HG03097 (cell line): ENCODE measurements around the gene HEATR5A.
"Not testable (repeated sequence)": the region's sequence is repeated elsewhere in the genome, so short reads cannot be mapped to it uniquely, and the experiment has no call there.

Experiments
- ATAC-seq: cut with Tn5 transposase; IDR thresholded peaks from one replicate; pipeline ENCODE4 v1.9.1; 2021; ENCODE audit not compliant: unreplicated experiment, low FRiP score

Gene HEATR5A

DNA sequence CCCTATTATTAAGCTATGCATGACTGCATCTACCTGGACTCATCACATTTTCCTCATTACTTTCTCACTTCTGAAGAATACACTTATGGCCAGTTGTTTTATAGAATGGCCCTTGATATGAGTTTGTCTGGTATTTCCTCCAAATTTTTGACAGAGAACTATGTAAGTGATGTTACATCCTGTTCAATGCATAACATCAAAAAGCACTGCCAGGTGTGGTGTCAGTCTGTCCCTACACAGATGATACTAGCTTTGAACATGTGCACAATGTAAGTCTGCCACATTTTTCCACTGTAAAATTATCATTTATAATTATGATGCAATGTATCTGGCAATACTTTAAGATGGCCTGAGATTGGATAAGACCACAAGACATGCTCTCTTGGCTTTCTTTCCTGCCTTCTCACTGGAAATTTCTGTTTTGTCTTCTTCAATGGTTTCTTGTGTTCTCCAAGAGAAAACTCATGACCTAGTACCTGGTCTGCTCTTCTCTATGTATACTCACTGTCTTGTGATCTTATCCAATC lies 28.3 kb downstream of the HEATR5A start:
- ATAC-seq: no peak

- no peak for ATAC-seq
Observed at GRCh38 chr14:31391473-31391872, 28.9 kb downstream of the HEATR5A start.

GRCh38 chr14:31389946-31390345 lies 30.4 kb downstream of the HEATR5A start:
- no peak for ATAC-seq

- ATAC-seq: no peak
Observed at GRCh38 chr14:31388687-31389413, 31.5 kb downstream of the HEATR5A start.

DNA sequence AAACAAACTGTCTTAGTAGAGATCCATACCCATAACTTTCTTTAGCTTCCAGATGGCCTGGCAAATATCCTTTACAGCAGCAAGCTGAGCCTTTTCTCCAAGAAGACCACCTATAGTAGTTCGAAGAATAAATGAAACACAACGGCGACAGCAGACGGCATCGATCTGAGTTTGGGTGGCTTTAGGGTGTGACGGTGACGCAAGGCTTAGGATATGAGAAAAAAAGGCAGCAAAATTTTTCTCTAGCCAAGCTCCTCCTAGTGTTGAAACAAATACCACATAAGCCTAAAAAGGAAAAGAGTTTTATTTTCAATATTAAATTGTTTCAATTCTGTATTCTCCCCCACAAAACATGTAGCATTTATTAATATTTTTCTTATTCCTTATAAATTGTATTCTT lies 33.3 kb downstream of the HEATR5A start:
- no peak for ATAC-seq

GRCh38 chr14:31386271-31386670 lies 34.1 kb downstream of the HEATR5A start:
- no peak for ATAC-seq

DNA sequence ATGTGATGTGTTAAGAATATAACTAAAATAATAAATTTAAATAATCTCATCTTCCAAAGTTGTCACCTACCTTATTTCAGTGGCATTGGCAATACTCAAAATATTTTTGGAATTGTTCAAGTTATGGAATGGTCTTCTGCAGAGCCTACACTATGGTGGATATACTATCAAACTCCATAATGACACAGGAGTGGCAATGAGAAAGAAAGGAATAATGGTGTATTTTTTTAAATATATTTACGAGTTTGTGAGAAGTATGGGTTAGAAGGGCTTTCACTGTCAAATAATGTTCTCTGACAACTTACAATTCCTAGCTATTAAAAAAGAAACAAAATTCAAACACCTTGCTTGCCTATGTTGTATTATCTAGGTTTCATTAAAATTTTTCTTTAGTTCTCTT lies 38.1 kb downstream of the HEATR5A start:
- ATAC-seq: no peak

- no peak for ATAC-seq
Observed at GRCh38 chr14:31380106-31380505, 40.2 kb downstream of the HEATR5A start.

DNA sequence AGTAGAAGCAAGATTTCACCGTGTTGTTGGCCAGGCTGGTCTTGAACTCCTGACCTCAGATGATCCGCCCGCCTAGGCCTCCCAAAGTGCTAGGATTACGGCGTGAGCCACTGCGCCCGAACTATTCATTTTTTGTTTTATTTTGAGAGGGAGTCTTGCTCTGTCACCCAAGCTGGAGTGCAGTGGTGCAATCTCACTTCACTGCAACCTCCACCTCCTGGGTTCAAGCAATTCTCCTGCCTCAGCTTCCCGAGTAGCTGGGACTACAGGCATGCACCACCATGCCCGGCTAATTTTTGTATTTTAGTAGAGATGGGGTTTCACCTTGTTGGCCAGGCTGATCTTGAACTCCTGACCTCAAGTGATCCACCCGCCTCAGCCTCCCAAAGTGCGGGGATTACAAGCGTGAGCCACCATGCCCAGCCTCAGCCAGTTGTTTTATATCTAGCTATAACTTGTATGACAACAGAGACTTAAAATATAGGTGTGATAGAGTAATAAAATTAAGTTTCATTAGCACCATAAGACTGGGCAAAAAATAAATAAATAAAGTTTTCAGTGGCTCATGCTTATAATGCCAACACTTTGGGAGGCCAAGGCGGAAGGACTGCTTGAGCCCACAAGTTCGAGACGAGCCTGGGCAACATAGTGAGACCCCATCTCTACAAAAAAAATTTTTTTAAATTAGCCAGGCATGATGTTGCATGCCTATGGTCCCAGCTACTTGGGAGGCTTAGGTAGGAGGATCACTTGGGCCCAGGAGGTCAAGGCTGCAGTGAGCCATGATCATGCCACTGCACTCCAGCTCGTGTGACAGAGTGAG lies 41.0 kb downstream of the HEATR5A start:
- not testable (repeated sequence) for ATAC-seq

DNA sequence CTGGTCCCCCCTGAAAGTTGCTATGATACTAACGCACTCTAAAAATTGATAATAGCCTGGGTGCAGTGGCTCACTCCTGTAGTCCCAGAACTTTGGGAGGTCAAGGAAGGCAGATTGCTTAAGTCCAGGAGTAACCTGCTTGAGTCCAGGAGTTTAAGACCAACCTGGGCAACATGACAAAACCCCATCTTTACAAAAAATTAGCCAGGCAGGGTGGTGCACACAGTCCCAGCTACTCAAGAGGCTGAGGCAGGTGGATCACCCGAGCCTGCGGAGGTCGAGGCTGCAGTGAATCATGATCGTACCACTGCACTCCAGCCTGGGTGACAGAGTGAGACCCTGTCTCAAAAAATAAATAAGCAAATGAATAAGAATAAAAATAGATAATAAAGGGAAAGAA lies 42.9 kb downstream of the HEATR5A start:
- no peak for ATAC-seq

DNA sequence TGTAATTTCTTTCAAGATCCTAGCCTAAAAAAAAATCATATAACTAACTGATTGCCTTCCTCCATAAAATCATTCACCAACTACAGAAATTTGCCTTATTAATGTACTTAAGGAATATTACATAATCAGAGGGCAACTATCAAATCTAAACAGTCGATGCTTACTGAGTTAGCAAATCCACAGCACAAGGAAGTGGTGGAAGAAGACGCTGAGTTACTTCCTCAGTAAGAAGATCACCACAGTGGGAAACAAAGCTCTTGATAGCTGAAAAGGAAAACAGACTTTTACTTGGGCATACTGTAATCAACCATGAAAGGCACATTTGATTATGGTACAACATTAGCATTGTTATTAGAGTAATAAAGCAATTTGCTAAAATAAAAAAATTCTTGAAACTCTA lies 48.7 kb downstream of the HEATR5A start:
- ATAC-seq: no peak

DNA sequence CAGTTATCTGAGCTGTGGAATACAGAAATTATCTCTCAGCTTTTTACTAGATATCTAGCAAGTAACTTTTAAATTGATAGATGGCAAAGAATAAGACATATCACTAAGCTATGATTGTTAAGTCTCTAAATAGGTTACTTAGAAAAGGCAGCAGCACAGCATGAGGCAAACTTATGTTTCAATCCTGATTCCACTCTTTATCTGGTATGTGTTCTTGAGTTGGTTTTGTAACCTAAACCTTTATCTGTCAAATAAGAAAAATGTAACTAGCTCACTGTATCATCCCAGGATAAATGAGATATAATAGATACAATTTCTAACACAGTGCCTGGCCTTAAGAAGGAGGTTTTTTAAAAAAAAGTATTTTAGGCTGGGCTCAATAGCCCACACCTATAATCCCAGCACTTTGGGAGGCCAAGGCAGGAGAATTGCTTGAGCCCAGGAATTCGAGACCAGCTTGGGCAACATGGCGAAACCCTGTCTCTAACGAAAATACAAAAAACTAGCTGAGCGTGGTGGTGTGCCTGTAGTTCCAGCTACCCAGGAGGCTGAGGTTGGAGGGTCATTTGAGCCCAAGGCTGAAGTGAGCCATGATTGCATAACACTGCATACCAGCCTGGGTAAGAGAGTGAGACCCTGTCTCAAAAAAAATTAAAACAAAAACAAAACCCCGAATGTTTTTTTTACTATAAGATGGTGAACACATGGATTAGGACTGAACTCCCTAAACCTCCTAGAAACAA lies 56.8 kb downstream of the HEATR5A start:
- no peak for ATAC-seq

DNA sequence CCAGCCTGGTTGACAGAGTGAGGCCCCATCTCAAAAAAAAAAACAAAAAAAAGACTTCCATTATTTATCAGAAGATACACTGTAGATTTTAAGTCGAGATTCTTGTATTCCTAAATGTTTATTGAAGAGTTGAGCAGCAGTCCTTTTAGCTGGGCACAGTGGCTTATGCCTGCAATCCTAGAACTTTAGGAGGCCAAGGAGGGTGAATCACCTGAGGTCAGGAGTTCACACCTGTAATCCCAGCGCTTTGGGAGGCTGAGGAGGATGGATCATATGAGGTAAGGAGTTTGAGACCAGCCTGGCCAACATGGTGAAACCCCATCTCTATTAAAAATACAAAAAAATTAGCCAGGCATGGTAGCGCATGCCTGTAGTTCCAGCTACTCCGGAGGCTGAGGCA lies 57.6 kb downstream of the HEATR5A start:
- no peak for ATAC-seq

DNA sequence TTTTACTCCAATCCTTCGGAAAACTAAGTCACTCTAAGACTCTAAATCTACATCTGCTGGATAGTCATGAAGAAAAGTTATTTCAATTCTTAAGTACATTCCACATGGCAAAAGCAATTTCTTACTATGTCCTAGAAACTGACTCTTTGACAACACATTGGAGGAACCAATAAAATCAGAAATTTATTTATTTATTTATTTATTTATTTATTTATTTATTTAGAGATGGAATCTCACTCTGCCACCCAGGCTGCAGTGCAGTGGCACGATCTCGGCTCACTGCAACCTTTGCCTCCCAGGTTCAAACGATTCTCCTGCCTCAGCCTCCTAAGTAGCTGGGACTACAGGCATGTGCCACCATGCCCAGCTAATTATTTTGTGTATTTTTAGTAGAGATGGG lies 58.6 kb downstream of the HEATR5A start:
- not testable (repeated sequence) for ATAC-seq

- no peak for ATAC-seq
Observed at GRCh38 chr14:31360919-31361662, 59.3 kb downstream of the HEATR5A start.

GRCh38 chr14:31357279-31357678 lies 63.1 kb downstream of the HEATR5A start:
- no peak for ATAC-seq

DNA sequence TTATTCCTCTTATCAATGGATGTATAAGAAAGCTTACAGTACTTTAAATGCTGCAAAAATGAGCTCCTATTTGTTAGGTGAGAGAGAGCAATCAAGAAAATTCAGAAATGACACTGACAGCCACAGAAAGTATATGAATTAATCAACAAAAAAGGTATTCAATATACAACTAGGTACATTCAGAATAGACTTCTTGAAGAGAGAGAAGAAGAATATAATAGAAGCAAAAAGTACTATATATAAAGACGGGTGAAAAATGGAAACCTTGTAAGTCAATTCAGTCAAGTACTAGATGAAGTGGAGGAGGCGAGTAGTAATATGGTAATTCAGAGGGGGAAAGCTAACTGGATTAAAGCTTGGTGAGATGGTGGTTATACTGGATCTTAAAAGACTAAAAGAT lies 74.3 kb downstream of the HEATR5A start:
- no peak for ATAC-seq

- no peak for ATAC-seq
Observed at GRCh38 chr14:31341280-31341679, 79.1 kb downstream of the HEATR5A start.

DNA sequence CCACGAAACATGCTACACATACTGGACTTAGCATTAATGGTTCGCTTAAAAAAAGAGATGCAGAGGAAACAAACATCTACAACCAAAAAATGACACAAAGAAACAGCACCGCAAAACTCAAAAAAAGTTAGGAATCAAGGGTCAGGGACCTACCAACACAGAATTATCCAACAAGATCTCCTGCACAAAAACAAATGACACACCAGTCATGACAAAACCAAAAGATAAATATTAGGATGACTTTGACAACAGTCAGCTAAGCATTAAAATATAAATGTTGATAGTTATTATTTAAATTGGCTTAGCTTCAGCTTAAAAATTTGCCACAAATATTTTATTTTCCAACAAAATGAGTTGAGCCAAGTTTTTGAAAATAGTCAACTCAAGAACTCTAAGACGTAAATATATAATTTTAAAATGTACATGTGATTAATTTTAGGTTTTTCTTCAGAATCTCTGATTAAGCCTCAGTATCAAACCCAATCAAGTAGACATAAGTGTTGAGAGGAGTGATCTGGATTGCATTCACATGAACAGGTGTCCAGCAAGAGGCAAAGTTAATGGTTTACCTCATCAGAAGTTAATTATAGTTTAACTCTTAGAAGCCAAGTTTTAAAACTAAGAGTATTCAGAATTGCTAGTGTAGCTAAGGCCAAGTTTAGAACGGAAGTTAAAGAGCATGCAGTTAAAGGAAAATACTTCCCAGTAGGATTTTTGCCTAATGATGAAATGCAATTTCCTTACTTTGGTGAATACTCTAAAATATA lies 79.9 kb downstream of the HEATR5A start:
- ATAC-seq: no peak

DNA sequence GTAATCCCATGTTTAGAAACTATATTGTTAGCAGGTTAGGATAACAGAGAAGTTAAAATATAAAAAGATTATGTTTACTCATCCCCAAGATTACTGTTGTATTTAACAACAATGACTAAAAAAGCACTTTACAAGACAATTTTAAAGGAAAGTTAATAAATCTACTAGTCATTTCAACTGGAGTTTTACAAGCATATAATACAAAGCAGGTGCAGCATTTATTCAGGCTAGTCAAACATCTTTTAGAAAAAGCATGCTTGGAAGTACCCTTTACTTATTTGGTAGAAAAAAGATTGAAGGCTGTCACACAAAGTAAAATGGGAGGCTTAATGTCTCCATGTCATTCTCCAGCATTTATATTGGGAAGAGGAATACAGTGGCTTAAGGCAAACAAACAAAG lies 80.6 kb downstream of the HEATR5A start:
- no peak for ATAC-seq
